ENCODE measurements around the gene SLC26A4. TPM values are rescaled to one million over a fixed set of nuclear protein-coding genes. Genes with fewer than 3 reads are reported as not detected.

Gene SLC26A4
- total and polyA plus RNA-seq, 10 of the 15 experiments (the other 5 are each of a cell fraction or from before 2014, with no cell fraction given): 0.01 to 0.18 (median 0.08) TPM; not detected in 5

GRCh38 chr7:107725138-107725740 is 64.6 kb downstream of the SLC26A4 start (continued):
- no peak for TF ChIP-seq ZNF592 (IDR thresholded peaks at IDR 0.05)

- ChIA-PET RAD21 (ENCODE audit: unreplicated experiment) (interaction anchor here (0.9 to 1.7 kb wide), 3 partner anchors 272 to 579 kb away, joined by 3 to 4 read pairs (median 3); no protein-coding TSS in a partner anchor), SMC1A (ENCODE audit: uncharacterized antibody, unreplicated experiment) (interaction anchor here (0.6 to 4.2 kb wide), 6 partner anchors 15 to 578 kb away, joined by 3 to 23 read pairs (median 3); partner anchors contain the start of gene HBP1), POLR2A (no interaction called here), CTCF (interaction anchor here (0.9 to 6.9 kb wide), 9 partner anchors 8 to 579 kb away, joined by 3 to 63 read pairs (median 6); partner anchors contain the start of gene CBLL1)
- FAIRE-seq: no peak
- Histone ChIP-seq H3K27me3 (replicated peaks in 1 of 2; ENCODE audit: control insufficient read depth in 2 of 2, insufficient read depth in 2 of 2, low read length in 1 of 2) (no peaks in the 10 kb centered on the region), H3K79me2 (ENCODE audit: control insufficient read depth, insufficient read depth, low read length) (no peaks in the 10 kb centered on the region), H3K27ac (ENCODE audit: control insufficient read depth, insufficient read depth) (no peak overlapping the region), H2AFZ (ENCODE audit: control insufficient read depth, low read depth, low read length) (no peak overlapping the region), H4K20me1 (ENCODE audit: control insufficient read depth, insufficient read depth) (no peaks in the 10 kb centered on the region), H3K4me2 (ENCODE audit: control insufficient read depth, insufficient read depth) (no peak overlapping the region), H3K9me3 (replicated peaks; ENCODE audit: control insufficient read depth, insufficient read depth, low read length) (no peaks in the 10 kb centered on the region), H3K36me3 (ENCODE audit: control insufficient read depth in 2 of 2, insufficient read depth in 2 of 2, low read length in 1 of 2) (no peaks in the 10 kb centered on the region), H3K4me1 (ENCODE audit: control insufficient read depth, insufficient read depth, low read length) (no peaks in the 10 kb centered on the region), H3K9ac (ENCODE audit: control insufficient read depth, insufficient read depth, low read length) (no peak overlapping the region), H3K4me3 (no peak overlapping the region)
- in situ Hi-C loops (cut with MboI) (loop anchor here (5.0 to 10.0 kb wide), 3 partner anchors 274 to 932 kb away; no protein-coding TSS in a partner anchor), intact Hi-C loops (cut with micrococcal nuclease; ENCODE audit: unreplicated experiment) (loop anchor here (5.0 to 10.0 kb wide), 3 partner anchors 142 to 782 kb away; partner anchors contain the start of gene BCAP29)
- WGBS (ENCODE audit: insufficient coverage, insufficient replicate concordance, low lambda C conversion rate, missing lambda C conversion rate): 36% methylated on average over 3 of the region's 3 CpGs
- no TSS peak for BruUV-seq (replicated peaks)
- ATAC-seq: no peak
- DNase-seq (ENCODE audit: low read depth, low spot score): no peak
- TF ChIP-seq EGR1 (IDR thresholded peaks at IDR 0.05; ENCODE audit: borderline replicate concordance in 1 of 2, low read depth in 2 of 2, low read length in 2 of 2): no peak
- TF ChIP-seq DPF2 (IDR thresholded peaks at IDR 0.05): no peak
- no peak for TF ChIP-seq CBX5 (IDR thresholded peaks at IDR 0.05; ENCODE audit: low read depth)
- TF ChIP-seq NFYA (IDR thresholded peaks at IDR 0.05; ENCODE audit: borderline replicate concordance, low read depth, low read length): no peak
- no peak for TF ChIP-seq SIN3A (IDR thresholded peaks at IDR 0.05; ENCODE audit: low read depth, low read length)
These were observed 65.9 kb downstream of the SLC26A4 start for GRCh38 chr7:107726356-107727130.
